Heart left ventricle (tissue), 13 donors: ENCODE results near the gene BATF3.

Source experiments
- CTCF ChIP-seq, 12 donors: fragments of 200-600 bp; sonication (generic) in 4 of 12; IDR thresholded peaks; one replicate each; pipeline versions ENCODE4 v1.5.0 to v1.8.0; 2018 to 2022; ENCODE audit warnings: antibody characterized with exemption in 12 of 12, mild to moderate bottlenecking in 5 of 12
- POLR2A ChIP-seq, 2 donors: fragments of 450-650 bp; IDR thresholded peaks; one replicate each; pipeline ENCODE4 v1.6.1; 2017; ENCODE audit warnings: antibody characterized with exemption in 2 of 2, mild to moderate bottlenecking in 2 of 2, moderate library complexity in 2 of 2
- donor health status: ischemic (EF 13 %, LVEDD 7.1; RV severe dilation, severe dysfunction).
- donor health status: DM: no; HTN: yes; CAD: no.
- donor health status: DM: no; HTN: no; CAD: no.
- donor health status: ischemic (EF 25% LVEDD 6.9; RV normal size, moderate dysfunction).
- donor health status: ischemic (EF 25% LVEDD 5.7; RV mildly dilated, moderate dysfunction).
- donor health status: ischemic (EF 35%, LVEDD 5.7; RV mildly dilated, moderate dysfunction).
- donor health status: nonischemic (EF 11% LVEDD 7.7; RV severe dilation, severe dysfunction).
- donor health status: DM: yes; HTN: yes; CAD: no.
- donor health status: PGD.
- donor health status: ischemic (EF 29% LVEDD 5.4; RV normal size, mild dysfunction).
- donor health status: nonischemic (EF 23%, LVEDD 6.1; RV moderate dilation, normal function).

- TF ChIP-seq CTCF (IDR thresholded peaks at IDR 0.05) (no peak), POLR2A (IDR thresholded peaks at IDR 0.05) (no peak)
Observed at GRCh38 chr1:212687811-212688210, 11.8 kb downstream of the BATF3 start.
